ENCODE data around the gene SYT15. TPM values are rescaled to one million over a fixed set of nuclear protein-coding genes. Genes with fewer than 3 reads are reported as not detected.

The SYT15 gene
- total RNA-seq, 1 experiment from 2014 or later = 0.28 TPM

- H3K4me1 ChIP-seq (ENCODE audit: control insufficient read depth, insufficient read depth, low read length) = peaks cover 24% of the 10 kb centered on the region
- intact Hi-C loops (cut with micrococcal nuclease; ENCODE audit: unreplicated experiment) (no loop called here), in situ Hi-C loops (cut with HindIII; ENCODE audit: low pct_unique_long_range_greater_than_20kb, low sequenced_read_pairs) (no loop called here)
- no peaks in the 10 kb centered on the region for H3K9me3 ChIP-seq (ENCODE audit: control insufficient read depth, insufficient read depth, low read depth, low read length)
- no peaks in the 10 kb centered on the region for H3K36me3 ChIP-seq (ENCODE audit: control insufficient read depth, insufficient read depth, low read length)
- TF ChIP-seq POLR2AphosphoS5 (IDR thresholded peaks at IDR 0.05; ENCODE audit: low read depth, low read length) = no peak
- no peak for TF ChIP-seq CTCF (IDR thresholded peaks at IDR 0.05)
- no peak for TF ChIP-seq TCF7L2 (IDR thresholded peaks at IDR 0.05; ENCODE audit: low read depth, low read length)
- TF ChIP-seq REST (IDR thresholded peaks at IDR 0.05; ENCODE audit: insufficient read depth in 1 of 2, low read depth in 2 of 2, low read length in 1 of 2) = no peak
- TF ChIP-seq SIN3A (IDR thresholded peaks at IDR 0.05; ENCODE audit: borderline replicate concordance, insufficient read depth, low read depth, low read length) = no peak
- ATAC-seq (peak; percentile 1; the same call in 1 of the 2 replicates), DNase-seq (ENCODE audit: low read depth, low spot score) (no peak)
- H3K27me3 ChIP-seq (ENCODE audit: control insufficient read depth, insufficient read depth, low read length) = no peaks in the 10 kb centered on the region; the same call in 1 of the 2 replicates
- H3K27ac ChIP-seq (ENCODE audit: low read length) = peak overlapping the region; percentile 52
- CTCF ChIA-PET = interaction anchor here (0.6 to 0.8 kb wide), 2 partner anchors 13 to 40 kb away, joined by 3 to 6 read pairs; no protein-coding TSS in a partner anchor
- BruUV-seq (replicated peaks) = no TSS peak
- H3K4me3 ChIP-seq (ENCODE audit: low read depth in 2 of 2, low read length in 2 of 2) = no peak overlapping the region
- POLR2A ChIA-PET = interaction anchor here (0.5 kb wide), 1 partner anchor 1770 kb away, joined by 3 read pairs; no protein-coding TSS in a partner anchor
These were observed 20.9 kb upstream of the SYT15 start for GRCh38 chr10:46558122-46558391.

GRCh38 chr10:46558392-46559185, 20.3 kb upstream of the SYT15 start:
- no TSS peak for BruUV-seq (replicated peaks)
- in situ Hi-C loops (cut with HindIII; ENCODE audit: low pct_unique_long_range_greater_than_20kb, low sequenced_read_pairs) (no loop called here), intact Hi-C loops (cut with micrococcal nuclease; ENCODE audit: unreplicated experiment) (no loop called here)
- DNase-seq (ENCODE audit: low read depth, low spot score) (no peak), ATAC-seq (peak; percentile 6; the same call in 1 of the 2 replicates)
- TF ChIP-seq POLR2AphosphoS5 (IDR thresholded peaks at IDR 0.05; ENCODE audit: low read depth, low read length) (no peak), CTCF (IDR thresholded peaks at IDR 0.05) (no peak), TCF7L2 (IDR thresholded peaks at IDR 0.05; ENCODE audit: low read depth, low read length) (no peak), SIN3A (IDR thresholded peaks at IDR 0.05; ENCODE audit: borderline replicate concordance, insufficient read depth, low read depth, low read length) (no peak), REST (IDR thresholded peaks at IDR 0.05; ENCODE audit: insufficient read depth in 1 of 2, low read depth in 2 of 2, low read length in 1 of 2) (no peak)
- ChIA-PET CTCF (interaction anchor here (0.6 to 0.8 kb wide), 2 partner anchors 13 to 40 kb away, joined by 3 to 6 read pairs; no protein-coding TSS in a partner anchor), POLR2A (interaction anchor here (0.5 kb wide), 1 partner anchor 1769 kb away, joined by 3 read pairs; no protein-coding TSS in a partner anchor)
- Histone ChIP-seq H3K27ac (ENCODE audit: low read length) (peak overlapping the region; percentile 52), H3K27me3 (ENCODE audit: control insufficient read depth, insufficient read depth, low read length) (no peaks in the 10 kb centered on the region; the same call in 1 of the 2 replicates), H3K4me1 (ENCODE audit: control insufficient read depth, insufficient read depth, low read length) (peaks cover 24% of the 10 kb centered on the region), H3K4me3 (ENCODE audit: low read depth in 2 of 2, low read length in 2 of 2) (no peak overlapping the region), H3K36me3 (ENCODE audit: control insufficient read depth, insufficient read depth, low read length) (no peaks in the 10 kb centered on the region), H3K9me3 (ENCODE audit: control insufficient read depth, insufficient read depth, low read depth, low read length) (no peaks in the 10 kb centered on the region)
